ENCODE results near the gene MAP4.
"Not testable (repeated sequence)": the region's sequence is repeated elsewhere in the genome, so short reads cannot be mapped to it uniquely, and the experiment has no call there.

MAP4 gene

GRCh38 chr3:48016301-48016973, at the start of gene MAP4:
MAP4 (minus strand) TSS chr3:48016416; CDS start chr3:47998860, 17,556 bp downstream.
- no peak for DNase-seq

GRCh38 chr3:48065035-48065434, 48.8 kb upstream of the MAP4 start:
- no peak for DNase-seq

- no peak for DNase-seq
Measured at GRCh38 chr3:48064292-48064829, 48.1 kb upstream of the MAP4 start.

- not testable (repeated sequence) for DNase-seq
Measured at GRCh38 chr3:48061586-48061985, 45.4 kb upstream of the MAP4 start.

- no peak for DNase-seq
Measured at GRCh38 chr3:48058091-48058490, 41.9 kb upstream of the MAP4 start.

- DNase-seq: no peak
Measured at GRCh38 chr3:48057521-48057920, 41.3 kb upstream of the MAP4 start.

GRCh38 chr3:48047841-48048464, 31.7 kb upstream of the MAP4 start:
- DNase-seq: no peak

- no peak for DNase-seq
Measured at GRCh38 chr3:48042071-48042760, 26.0 kb upstream of the MAP4 start.

- DNase-seq: no peak
Measured at GRCh38 chr3:48039487-48040190, 23.4 kb upstream of the MAP4 start.

- DNase-seq: no peak
Measured at GRCh38 chr3:48038971-48039481, 22.8 kb upstream of the MAP4 start.

- no peak for DNase-seq
Measured at GRCh38 chr3:48034000-48034516, 17.8 kb upstream of the MAP4 start.

- DNase-seq: no peak
Measured at GRCh38 chr3:48030188-48030587, 14.0 kb upstream of the MAP4 start.

GRCh38 chr3:48026951-48027908, 11.0 kb upstream of the MAP4 start:
- no peak for DNase-seq

GRCh38 chr3:48026098-48026497, 9.9 kb upstream of the MAP4 start:
- DNase-seq: no peak

- DNase-seq: no peak
Measured at GRCh38 chr3:48024401-48024800, 8.2 kb upstream of the MAP4 start.

- DNase-seq: no peak
Measured at GRCh38 chr3:48023377-48023776, 7.2 kb upstream of the MAP4 start.

- DNase-seq: no peak
Measured at GRCh38 chr3:48022178-48022577, 6.0 kb upstream of the MAP4 start.

- no peak for DNase-seq
Measured at GRCh38 chr3:48018841-48019240, 2.6 kb upstream of the MAP4 start.

- no peak for DNase-seq
Measured at GRCh38 chr3:48015431-48016180, 610 bp downstream of the MAP4 start.

GRCh38 chr3:48014358-48014757, 1.9 kb downstream of the MAP4 start:
- DNase-seq: no peak
